H1 (cell line): ENCODE data around the gene TTC27.

Experiments used
- CBX8 ChIP-seq: fragments of 300-800, 300-1000 bp; sonication (generic); IDR thresholded peaks from 2 replicates; pipeline ENCODE4 v1.7.1; 2016; ENCODE audit warnings: low read depth, low read length, borderline replicate concordance
- EGR1 ChIP-seq: IDR thresholded peaks from 2 replicates; pipeline ENCODE4 v1.6.1; 2011; ENCODE audit warnings: low read depth, low read length, borderline replicate concordance
- HDAC2 ChIP-seq, 2 experiments: fragments of 300-600 bp in 1 of 2; sonication (generic) in 1 of 2; IDR thresholded peaks; 2 replicates each; pipeline ENCODE4 v1.6.1; 2011 to 2012; ENCODE audit warnings: low read depth in 2 of 2, low read length in 2 of 2, mild to moderate bottlenecking in 2 of 2, moderate library complexity in 2 of 2, borderline replicate concordance in 1 of 2, inconsistent platforms in 1 of 2
- HDAC6 ChIP-seq: IDR thresholded peaks from one replicate; pipeline ENCODE4 v1.7.1; 2012; ENCODE audit warnings: low read depth, mild to moderate bottlenecking, inconsistent platforms, low read length, moderate library complexity
- MAFK ChIP-seq: IDR thresholded peaks from 2 replicates; pipeline ENCODE4 v1.6.1; 2012; ENCODE audit warnings: low read depth, mild to moderate bottlenecking, improper control_type of control experiment, low read length
- POLR2A ChIP-seq, 2 experiments: IDR thresholded peaks; 1 replicate in 1 of 2; 2 replicates in 1 of 2; pipeline ENCODE4 v1.6.1; 2011; ENCODE audit warnings: low read depth in 2 of 2, low read length in 2 of 2, mild to moderate bottlenecking in 2 of 2; ENCODE audit errors: control extremely low read depth in 1 of 2
- RAD21 ChIP-seq, 2 experiments: IDR thresholded peaks in 1 of 2; conservative IDR thresholded peaks in 1 of 2; 2 replicates each; pipeline ENCODE4 v1.6.1; 2011; ENCODE audit warnings: low read depth in 2 of 2, low read length in 2 of 2, improper control_type of control experiment in 1 of 2, inconsistent platforms in 1 of 2, mild to moderate bottlenecking in 1 of 2, moderate library complexity in 1 of 2
- RXRA ChIP-seq: IDR thresholded peaks from 2 replicates; pipeline ENCODE4 v1.6.1; 2011; ENCODE audit warnings: low read depth, mild to moderate bottlenecking, low read length, moderate library complexity; ENCODE audit not compliant: insufficient read depth
- TF ChIP-seq, protein P1 (sequence below), 3 experiments: IDR thresholded peaks; 1 replicate in 2 of 3; 2 replicates in 1 of 3; pipeline versions ENCODE4 v1.5.1 to v1.6.1; 2011; ENCODE audit warnings: low read length in 3 of 3, mild to moderate bottlenecking in 3 of 3, inconsistent platforms in 2 of 3, low read depth in 1 of 3, moderate library complexity in 1 of 3; ENCODE audit not compliant: insufficient read depth in 1 of 3; ENCODE audit errors: control extremely low read depth in 1 of 3

DNA sequence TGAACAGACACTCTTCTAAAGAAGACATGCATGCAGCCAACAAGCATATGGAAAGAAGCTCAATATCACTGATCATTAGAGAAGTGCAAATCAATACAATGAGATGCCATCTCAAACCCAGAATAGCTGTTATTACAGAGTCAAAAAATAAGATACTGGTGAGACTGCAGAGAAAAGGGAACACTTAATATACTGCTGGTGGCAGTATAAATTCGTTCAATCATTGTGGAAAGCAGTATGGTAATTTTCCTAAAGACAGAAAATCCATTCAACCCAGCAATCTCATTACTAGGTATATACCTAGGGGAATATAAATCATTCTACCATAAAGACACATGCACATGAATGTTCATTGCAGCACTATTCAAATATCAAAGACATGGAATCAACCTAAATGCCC lies 202.3 kb downstream of the TTC27 start:
- TF ChIP-seq, protein P1, sequence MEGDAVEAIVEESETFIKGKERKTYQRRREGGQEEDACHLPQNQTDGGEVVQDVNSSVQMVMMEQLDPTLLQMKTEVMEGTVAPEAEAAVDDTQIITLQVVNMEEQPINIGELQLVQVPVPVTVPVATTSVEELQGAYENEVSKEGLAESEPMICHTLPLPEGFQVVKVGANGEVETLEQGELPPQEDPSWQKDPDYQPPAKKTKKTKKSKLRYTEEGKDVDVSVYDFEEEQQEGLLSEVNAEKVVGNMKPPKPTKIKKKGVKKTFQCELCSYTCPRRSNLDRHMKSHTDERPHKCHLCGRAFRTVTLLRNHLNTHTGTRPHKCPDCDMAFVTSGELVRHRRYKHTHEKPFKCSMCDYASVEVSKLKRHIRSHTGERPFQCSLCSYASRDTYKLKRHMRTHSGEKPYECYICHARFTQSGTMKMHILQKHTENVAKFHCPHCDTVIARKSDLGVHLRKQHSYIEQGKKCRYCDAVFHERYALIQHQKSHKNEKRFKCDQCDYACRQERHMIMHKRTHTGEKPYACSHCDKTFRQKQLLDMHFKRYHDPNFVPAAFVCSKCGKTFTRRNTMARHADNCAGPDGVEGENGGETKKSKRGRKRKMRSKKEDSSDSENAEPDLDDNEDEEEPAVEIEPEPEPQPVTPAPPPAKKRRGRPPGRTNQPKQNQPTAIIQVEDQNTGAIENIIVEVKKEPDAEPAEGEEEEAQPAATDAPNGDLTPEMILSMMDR (IDR thresholded peaks at IDR 0.05; ENCODE audit: control extremely low read depth in 1 of 3, insufficient read depth in 1 of 3, low read depth in 1 of 3, low read length in 3 of 3): no peak
- TF ChIP-seq MAFK: no peak
- no peak for TF ChIP-seq HDAC2 (IDR thresholded peaks at IDR 0.05; ENCODE audit: borderline replicate concordance in 1 of 2, low read depth in 2 of 2, low read length in 2 of 2)
- TF ChIP-seq POLR2A (IDR thresholded peaks at IDR 0.05; ENCODE audit: control extremely low read depth in 1 of 2, low read depth in 2 of 2, low read length in 2 of 2): no peak
- TF ChIP-seq RAD21 (IDR thresholded peaks at IDR 0.05 in 1 of 2, conservative IDR thresholded peaks at IDR 0.05 in 1 of 2; ENCODE audit: low read depth in 2 of 2, low read length in 2 of 2): no peak
- TF ChIP-seq CBX8: no peak
- no peak for TF ChIP-seq HDAC6
- no peak for TF ChIP-seq EGR1
- no peak for TF ChIP-seq RXRA
